Gastrocnemius medialis (tissue), 4 donors: ENCODE data around the gene SSBP3.

ENCODE experiments used
- CTCF ChIP-seq, 5 experiments: fragments of 450-650 bp in 3 of 5; fragments of 200-600 bp in 2 of 5; sonication (generic) in 2 of 5; IDR thresholded peaks in 4 of 5; conservative IDR thresholded peaks in 1 of 5; 1 replicate in 4 of 5; 2 replicates in 1 of 5; pipeline ENCODE4 v1.5.1; 2016 to 2019; ENCODE audit warnings: antibody characterized with exemption in 5 of 5, mild to moderate bottlenecking in 3 of 5, moderate library complexity in 3 of 5
- POLR2A ChIP-seq, 2 donors: fragments of 450-650 bp; IDR thresholded peaks; one replicate each; pipeline ENCODE4 v1.6.1; 2017; ENCODE audit warnings: antibody characterized with exemption in 2 of 2, mild to moderate bottlenecking in 2 of 2, moderate library complexity in 2 of 2

GRCh38 chr1:54301497-54301896 lies 104.7 kb downstream of the SSBP3 start:
- TF ChIP-seq CTCF (IDR thresholded peaks at IDR 0.05 in 4 of 5, conservative IDR thresholded peaks at IDR 0.05 in 1 of 5) (no peak), POLR2A (IDR thresholded peaks at IDR 0.05) (no peak)
